HepG2 (cell line): ENCODE results near the gene TNS1.

Experiments
- CTCF ChIP-seq: sonication (generic); formaldehyde crosslinking; IDR thresholded peaks from 2 replicates; pipeline ENCODE4 v1.5.0; 2020; ENCODE audit warnings: mild to moderate bottlenecking, missing genetic modification reagents, moderate library complexity
- ETS1 ChIP-seq: sonication (generic); formaldehyde crosslinking; IDR thresholded peaks from 2 replicates; pipeline ENCODE4 v1.4.0; 2020; ENCODE audit warnings: missing genetic modification reagents
- GABPB1 ChIP-seq: IDR thresholded peaks from 2 replicates; pipeline ENCODE4 v1.6.1; 2016; ENCODE audit warnings: mild to moderate bottlenecking, missing genetic modification reagents, moderate library complexity, missing compliant biosample characterization
- IRF1 ChIP-seq: sonication (generic); formaldehyde crosslinking; IDR thresholded peaks from 2 replicates; pipeline ENCODE4 v1.4.0; 2020; ENCODE audit warnings: low read depth, mild to moderate bottlenecking, missing genetic modification reagents
- MAZ ChIP-seq, 2 experiments: sonication (generic) in 1 of 2; formaldehyde crosslinking in 1 of 2; IDR thresholded peaks; 2 replicates each; pipeline versions ENCODE4 v1.5.0 to v1.6.1; 2012 to 2020; ENCODE audit warnings: low read depth in 2 of 2, mild to moderate bottlenecking in 2 of 2, borderline replicate concordance in 1 of 2, improper control_type of control experiment in 1 of 2, low read length in 1 of 2, missing genetic modification reagents in 1 of 2, moderate library complexity in 1 of 2
- MLX ChIP-seq: IDR thresholded peaks from 2 replicates; pipeline ENCODE4 v1.6.1; 2016
- NFIC ChIP-seq: IDR thresholded peaks from 2 replicates; pipeline ENCODE4 v1.6.1; 2012; ENCODE audit warnings: mild to moderate bottlenecking, low read length, inconsistent platforms
- NR1H2 ChIP-seq: sonication (generic); formaldehyde crosslinking; IDR thresholded peaks from 2 replicates; pipeline ENCODE4 v1.8.1; 2022; ENCODE audit warnings: low read depth, missing genetic modification reagents, borderline replicate concordance
- POLR2A ChIP-seq, 2 experiments: IDR thresholded peaks; 2 replicates each; pipeline ENCODE4 v1.6.1; 2011; ENCODE audit warnings: low read depth in 2 of 2, low read length in 2 of 2, mild to moderate bottlenecking in 1 of 2, moderate library complexity in 1 of 2; ENCODE audit not compliant: insufficient read depth in 1 of 2
- RERE ChIP-seq: IDR thresholded peaks from 2 replicates; pipeline ENCODE4 v1.6.1; 2016; ENCODE audit warnings: low read depth, missing genetic modification reagents, missing compliant biosample characterization
- SIN3A ChIP-seq: IDR thresholded peaks from 2 replicates; pipeline ENCODE4 v1.6.1; 2011; ENCODE audit warnings: low read depth, mild to moderate bottlenecking, control low read depth, low read length, borderline replicate concordance
- ZFX ChIP-seq: sonication (generic); formaldehyde crosslinking; IDR thresholded peaks from 2 replicates; pipeline ENCODE4 v1.4.0; 2020; ENCODE audit warnings: mild to moderate bottlenecking, low read depth, missing genetic modification reagents, moderate library complexity
- ZNF264 ChIP-seq: sonication (generic); formaldehyde crosslinking; IDR thresholded peaks from 2 replicates; pipeline ENCODE4 v1.4.0; 2020; ENCODE audit warnings: missing genetic modification reagents
- ZNF501 ChIP-seq: sonication (generic); formaldehyde crosslinking; IDR thresholded peaks from 2 replicates; pipeline ENCODE4 v1.5.1; 2020; ENCODE audit warnings: mild to moderate bottlenecking, moderate library complexity, missing genetic modification reagents

GRCh38 chr2:217836901-217837491 is 165.8 kb downstream of the TNS1 start:
- TF ChIP-seq ZNF264 (CRISPR knock-in tag) = no peak
- TF ChIP-seq CTCF = peak; percentile 29
- no peak; a peak in 1 of 4 replicates for TF ChIP-seq POLR2A (IDR thresholded peaks at IDR 0.05; ENCODE audit: insufficient read depth in 1 of 2, low read depth in 2 of 2, low read length in 2 of 2)
- TF ChIP-seq NR1H2 (CRISPR knock-in tag) = no peak
- TF ChIP-seq ETS1 (CRISPR knock-in tag) = no peak
- no peak for TF ChIP-seq MLX (CRISPR knock-in tag)
- no peak for TF ChIP-seq SIN3A
- 0 out of 2 replicates have a peak, but pooled peaks have one; percentile 19 for TF ChIP-seq ZFX (CRISPR knock-in tag)
- TF ChIP-seq MAZ (IDR thresholded peaks at IDR 0.05; ENCODE audit: borderline replicate concordance, low read depth, low read length) = no peak
- TF ChIP-seq MAZ (CRISPR knock-in tag; IDR thresholded peaks at IDR 0.05; ENCODE audit: low read depth) = no peak
- no peak for TF ChIP-seq GABPB1 (CRISPR knock-in tag)
- TF ChIP-seq ZNF501 (CRISPR knock-in tag) = no peak
- no peak for TF ChIP-seq RERE (CRISPR knock-in tag)
- no peak for TF ChIP-seq IRF1
- TF ChIP-seq NFIC = no peak
